GM12865 (cell line): ENCODE data around the gene RPS25.
"Not testable (repeated sequence)": the region's sequence is repeated elsewhere in the genome, so short reads cannot be mapped to it uniquely, and the experiment has no call there.

ENCODE experiments used
- DNase-seq: peaks from one replicate; pipeline ENCODE4 v3.0.0; 2010; ENCODE audit warnings: low read depth
- H3K4me3 ChIP-seq: 2 replicates; pipeline ENCODE4 v1.5.1; 2011; ENCODE audit warnings: mild to moderate bottlenecking, low read depth, low read length, control low read depth
- TF ChIP-seq, protein P1 (sequence below): IDR thresholded peaks from 2 replicates; pipeline ENCODE4 v1.5.1; 2011; ENCODE audit warnings: low read length, control low read depth, low read depth, inconsistent platforms; ENCODE audit not compliant: insufficient read depth; ENCODE audit errors: missing control alignments

RPS25 gene

DNA sequence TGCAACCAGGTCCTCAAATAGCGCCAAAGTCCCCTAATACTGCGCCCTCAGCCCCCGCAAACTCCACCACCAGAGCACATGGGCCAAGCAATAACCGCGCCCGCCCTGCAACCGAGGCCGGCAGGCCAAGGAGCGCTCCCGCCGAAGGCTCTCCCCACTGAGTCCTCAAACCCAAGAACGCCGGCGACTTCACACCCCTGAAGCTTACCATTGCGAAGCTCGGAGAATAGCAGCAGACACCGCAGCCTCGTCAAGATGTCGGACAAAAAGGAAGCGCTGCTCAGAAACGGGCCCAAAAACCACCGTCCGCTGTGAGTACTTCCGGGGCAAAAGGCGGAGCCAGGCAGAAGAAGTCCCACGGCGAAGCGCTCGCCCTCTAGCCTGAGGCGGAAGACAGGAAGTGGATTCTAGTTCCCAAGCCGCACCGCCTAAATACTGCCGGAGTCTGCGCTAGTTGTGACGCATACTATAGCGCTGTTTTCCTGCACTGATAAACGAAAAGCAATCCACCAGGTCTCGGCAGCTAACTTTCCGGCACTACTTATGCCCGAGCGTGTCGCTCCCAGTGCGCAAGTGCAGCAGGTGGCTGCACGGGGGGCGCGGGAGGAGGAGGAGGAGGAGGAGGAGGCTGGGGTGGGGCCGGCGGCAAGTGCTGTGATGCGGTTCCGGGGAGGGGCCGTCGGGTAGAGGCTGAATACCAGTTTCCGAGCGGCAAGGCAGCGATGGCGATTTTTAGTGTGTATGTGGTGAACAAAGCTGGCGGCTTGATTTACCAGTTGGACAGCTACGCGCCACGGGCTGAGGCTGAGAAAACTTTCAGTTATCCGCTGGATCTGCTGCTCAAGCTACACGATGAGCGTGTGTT is at the start of gene RPS25, which contains the start of gene TRAPPC4:
Gene RPS25, minus strand, starts transcription at position 270 of the 865 bp plus-strand sequence. Its CDS starts 59 bp downstream, at position 211.
Gene TRAPPC4, plus strand, starts transcription at position 693 of the 865 bp plus-strand sequence. Its CDS starts 30 bp downstream, at position 723.
- TF ChIP-seq, protein P1, sequence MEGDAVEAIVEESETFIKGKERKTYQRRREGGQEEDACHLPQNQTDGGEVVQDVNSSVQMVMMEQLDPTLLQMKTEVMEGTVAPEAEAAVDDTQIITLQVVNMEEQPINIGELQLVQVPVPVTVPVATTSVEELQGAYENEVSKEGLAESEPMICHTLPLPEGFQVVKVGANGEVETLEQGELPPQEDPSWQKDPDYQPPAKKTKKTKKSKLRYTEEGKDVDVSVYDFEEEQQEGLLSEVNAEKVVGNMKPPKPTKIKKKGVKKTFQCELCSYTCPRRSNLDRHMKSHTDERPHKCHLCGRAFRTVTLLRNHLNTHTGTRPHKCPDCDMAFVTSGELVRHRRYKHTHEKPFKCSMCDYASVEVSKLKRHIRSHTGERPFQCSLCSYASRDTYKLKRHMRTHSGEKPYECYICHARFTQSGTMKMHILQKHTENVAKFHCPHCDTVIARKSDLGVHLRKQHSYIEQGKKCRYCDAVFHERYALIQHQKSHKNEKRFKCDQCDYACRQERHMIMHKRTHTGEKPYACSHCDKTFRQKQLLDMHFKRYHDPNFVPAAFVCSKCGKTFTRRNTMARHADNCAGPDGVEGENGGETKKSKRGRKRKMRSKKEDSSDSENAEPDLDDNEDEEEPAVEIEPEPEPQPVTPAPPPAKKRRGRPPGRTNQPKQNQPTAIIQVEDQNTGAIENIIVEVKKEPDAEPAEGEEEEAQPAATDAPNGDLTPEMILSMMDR: no peak
- DNase-seq: peak; percentile 97
- H3K4me3 ChIP-seq: peak within 1 kb of the TSS; percentile 94

DNA sequence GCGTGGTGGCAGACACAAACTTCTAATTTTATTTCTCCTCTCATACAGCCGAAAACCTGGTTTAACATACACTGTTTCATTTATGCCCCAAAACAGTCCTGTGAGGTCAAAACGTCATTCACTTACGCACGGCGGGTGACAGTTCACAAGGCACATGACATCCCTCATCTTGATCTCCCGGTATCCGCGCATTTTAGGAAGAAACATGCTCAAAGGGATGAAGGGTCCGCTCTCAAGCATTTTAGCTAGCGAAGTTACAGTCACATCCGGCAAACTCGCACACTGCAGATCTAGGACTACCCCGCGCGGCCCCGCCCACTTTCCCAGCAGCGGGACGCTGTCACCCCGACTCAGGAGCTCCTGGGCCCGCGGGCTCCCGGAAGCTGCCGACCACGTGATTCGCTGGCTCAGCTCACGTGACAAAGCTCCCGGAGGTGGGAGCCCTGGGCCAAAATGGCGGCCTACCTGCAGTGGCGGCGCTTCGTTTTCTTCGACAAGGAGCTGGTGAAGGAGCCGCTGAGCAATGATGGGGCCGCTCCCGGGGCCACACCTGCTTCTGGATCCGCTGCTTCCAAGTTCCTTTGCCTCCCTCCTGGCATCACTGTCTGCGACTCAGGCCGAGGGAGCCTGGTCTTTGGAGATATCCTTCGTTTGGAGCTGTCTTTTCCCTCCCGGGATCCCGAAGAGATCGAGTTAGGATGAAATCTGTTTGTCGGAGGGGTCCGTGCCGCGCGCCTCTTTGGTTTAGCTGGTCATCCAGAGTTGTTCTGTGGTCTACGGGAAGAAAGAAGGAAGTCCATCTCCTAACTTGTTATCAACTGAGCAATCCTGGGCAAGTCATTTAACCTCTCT is 49.5 kb upstream of the RPS25 start, which contains the start of gene VPS11:
Gene VPS11, plus strand, starts transcription at position 448 of the 852 bp plus-strand sequence. Its CDS starts 6 bp downstream, at position 454.
- TF ChIP-seq, protein P1: no peak
- peak; percentile 97 for DNase-seq

DNA sequence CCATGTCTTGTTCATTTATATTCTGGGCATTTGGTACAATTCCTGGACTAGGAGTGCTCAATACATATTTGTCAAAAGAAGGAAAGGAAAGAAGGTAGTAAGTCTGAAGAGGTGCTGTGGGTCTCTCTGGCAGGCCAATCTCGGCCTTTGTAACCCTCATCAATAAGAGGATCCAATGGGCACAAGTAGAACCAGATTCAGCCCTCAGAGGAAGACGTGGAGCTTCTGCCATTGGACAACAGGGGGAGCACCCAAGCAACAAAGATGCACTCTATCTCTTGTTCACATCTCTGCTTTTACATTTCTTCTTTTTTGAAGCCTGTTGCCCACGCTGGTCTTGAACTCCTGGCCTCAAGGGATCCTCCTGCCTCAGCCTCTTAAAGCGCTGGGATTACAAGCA is 47.2 kb upstream of the RPS25 start:
- H3K4me3 ChIP-seq: no peak overlapping the region
- TF ChIP-seq, protein P1: peak; percentile 64
- DNase-seq: peak; percentile 64

More for the DNA sequence above, 49.5 kb upstream of the RPS25 start, which contains the start of gene VPS11:
- peak within 1 kb of the TSS; percentile 100 for H3K4me3 ChIP-seq

DNA sequence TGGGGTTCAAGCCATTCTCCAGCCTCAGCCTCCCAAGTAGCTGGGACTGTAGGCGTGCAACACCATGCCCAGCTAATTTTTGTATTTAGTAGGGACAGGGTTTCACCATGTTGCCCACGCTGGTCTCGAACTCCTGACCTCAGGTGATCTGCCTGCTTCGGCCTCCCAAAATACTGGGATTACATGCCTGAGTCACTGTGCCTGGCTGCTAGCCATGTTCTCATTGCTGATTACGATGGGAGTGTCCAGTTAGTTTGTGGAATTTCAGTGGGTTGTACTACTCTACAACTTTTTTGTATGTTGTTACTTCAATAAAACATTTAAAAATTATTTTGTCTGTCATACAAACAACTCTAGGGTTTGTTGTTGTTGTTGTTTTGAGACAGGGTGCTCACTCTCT is 44.6 kb upstream of the RPS25 start:
- no peak for DNase-seq
- TF ChIP-seq, protein P1: no peak
- no peak overlapping the region for H3K4me3 ChIP-seq

DNA sequence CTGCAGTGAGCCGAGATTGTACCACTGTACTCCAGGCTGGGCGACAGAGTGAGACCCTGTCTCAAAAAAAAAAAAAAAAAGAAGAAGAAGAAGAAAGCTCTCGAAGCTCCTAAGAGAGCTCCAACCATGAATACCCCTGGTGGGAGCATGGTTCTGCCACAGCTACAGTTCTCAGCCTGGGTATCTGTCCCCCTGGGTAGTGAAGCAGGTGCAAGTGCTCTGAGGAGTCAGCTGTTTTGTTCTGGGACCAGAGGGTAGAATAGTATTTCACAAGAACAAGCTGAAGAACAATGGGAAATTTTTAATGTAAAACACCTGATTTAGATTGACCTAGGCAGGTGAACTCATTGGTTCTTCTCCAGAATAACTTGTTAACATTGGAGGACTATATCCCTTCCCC is 43.1 kb upstream of the RPS25 start:
- TF ChIP-seq, protein P1: no peak
- no peak for DNase-seq
- H3K4me3 ChIP-seq: no peak overlapping the region

DNA sequence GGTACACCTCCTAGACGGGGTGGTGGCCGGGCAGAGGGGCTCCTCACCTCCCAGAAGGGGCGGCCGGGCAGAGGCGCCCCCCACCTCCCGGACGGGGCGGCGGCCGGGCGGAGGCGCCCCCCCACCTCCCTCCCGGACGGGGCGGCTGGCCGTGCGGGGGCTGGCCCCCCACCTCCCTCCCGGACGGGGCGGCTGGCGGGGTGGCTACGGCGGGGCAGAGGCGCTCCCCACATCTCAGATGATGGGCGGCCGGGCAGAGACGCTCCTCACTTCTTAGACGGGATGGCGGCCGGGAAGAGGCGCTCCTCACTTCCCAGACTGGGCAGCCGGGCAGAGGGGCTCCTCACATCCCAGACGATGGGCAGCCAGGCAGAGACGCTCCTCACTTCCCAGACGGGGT is 41.0 kb upstream of the RPS25 start:
- not testable (repeated sequence) for DNase-seq, H3K4me3 ChIP-seq
